Osteoblast (primary cell): ENCODE results near the gene EFCAB8. TPM values are rescaled to one million over a fixed set of nuclear protein-coding genes. Genes with fewer than 3 reads are reported as not detected.

Source experiments
- DNase-seq: peaks from one replicate; pipeline ENCODE4 v3.0.0; 2011; ENCODE audit warnings: low spot score, mixed read lengths; ENCODE audit not compliant: insufficient read length; ENCODE audit errors: missing footprints
- H2AFZ ChIP-seq: 2 replicates; pipeline ENCODE4 v1.6.0; 2011; ENCODE audit warnings: mild to moderate bottlenecking, low read length
- H3K27ac ChIP-seq: 2 replicates; pipeline ENCODE4 v1.5.1; 2011; ENCODE audit warnings: mild to moderate bottlenecking, low read depth, low read length, moderate library complexity
- H3K27me3 ChIP-seq: 2 replicates; pipeline ENCODE4 v1.6.0; 2012; ENCODE audit warnings: mild to moderate bottlenecking, control low read depth, inconsistent platforms, low read length, moderate library complexity; ENCODE audit not compliant: insufficient read depth
- H3K36me3 ChIP-seq: 2 replicates; pipeline ENCODE4 v1.5.1; 2011; ENCODE audit warnings: mild to moderate bottlenecking, low read length, control low read depth, moderate library complexity; ENCODE audit not compliant: insufficient read depth
- H3K4me1 ChIP-seq: 2 replicates; pipeline ENCODE4 v1.5.1; 2011; ENCODE audit warnings: mild to moderate bottlenecking, low read length, control low read depth, moderate library complexity; ENCODE audit not compliant: insufficient read depth
- H3K4me2 ChIP-seq: 2 replicates; pipeline ENCODE4 v1.6.0; 2011; ENCODE audit warnings: mild to moderate bottlenecking, low read length; ENCODE audit not compliant: insufficient read depth
- H3K4me3 ChIP-seq: fragments of 200-600 bp; sonication (generic); 3 replicates; pipeline ENCODE4 v1.5.1; 2012; ENCODE audit warnings: mild to moderate bottlenecking, low read length, inconsistent platforms; ENCODE audit not compliant: insufficient read depth
- H3K79me2 ChIP-seq: 2 replicates; pipeline ENCODE4 v1.6.0; 2012; ENCODE audit warnings: mild to moderate bottlenecking, low read length, control low read depth, inconsistent platforms; ENCODE audit not compliant: insufficient read depth
- H3K9me3 ChIP-seq: 2 replicates; pipeline ENCODE4 v1.5.1; 2011; ENCODE audit warnings: low read depth, low read length, control low read depth
- H4K20me1 ChIP-seq: 2 replicates; pipeline ENCODE4 v1.6.0; 2012; ENCODE audit warnings: mild to moderate bottlenecking, low read length, control low read depth; ENCODE audit not compliant: insufficient read depth
- total RNA-seq: library from RNA; depleted of rRNA; stranded (reverse); fragments of >200 nt; gene quantifications from 2 replicates; pipeline ENCODE4 v1.2.3, GENCODE V29; 2012
- TF ChIP-seq, protein P1 (sequence below): IDR thresholded peaks from 2 replicates; pipeline ENCODE4 v1.5.1; 2011; ENCODE audit warnings: mild to moderate bottlenecking, low read depth, low read length, moderate library complexity; ENCODE audit errors: extremely low read depth

Gene EFCAB8
- total RNA-seq, 1 donor: 1.4 TPM

DNA sequence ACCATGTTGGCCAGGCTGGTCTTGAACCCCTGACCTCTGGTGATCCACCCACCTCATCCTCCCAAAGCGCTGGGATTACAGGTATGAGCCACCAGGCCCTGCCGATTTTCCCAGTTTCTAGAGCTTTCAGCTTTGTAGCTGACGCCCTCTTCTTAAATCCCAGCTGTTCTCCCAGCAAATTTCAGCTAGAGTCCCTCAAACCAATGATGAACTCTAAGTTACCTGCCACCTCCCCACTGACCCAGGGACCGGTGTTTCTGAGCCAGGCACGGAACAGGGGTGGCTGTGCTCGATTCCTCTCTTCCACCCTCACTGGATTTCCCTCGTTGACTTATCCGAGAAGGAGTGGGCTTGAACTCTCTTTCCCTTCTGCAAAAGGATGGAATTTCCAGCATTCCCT, 106.4 kb downstream of the EFCAB8 start:
- Histone ChIP-seq H2AFZ (no peak overlapping the region), H3K9me3 (no peaks in the 10 kb centered on the region), H4K20me1 (no peaks in the 10 kb centered on the region), H3K79me2 (no peaks in the 10 kb centered on the region), H3K4me3 (no peak overlapping the region), H3K27me3 (no peaks in the 10 kb centered on the region), H3K4me1 (peaks cover 5% of the 10 kb centered on the region), H3K27ac (no peak overlapping the region), H3K36me3 (no peaks in the 10 kb centered on the region), H3K4me2 (no peak overlapping the region)
- no peak for DNase-seq
- TF ChIP-seq, protein P1, sequence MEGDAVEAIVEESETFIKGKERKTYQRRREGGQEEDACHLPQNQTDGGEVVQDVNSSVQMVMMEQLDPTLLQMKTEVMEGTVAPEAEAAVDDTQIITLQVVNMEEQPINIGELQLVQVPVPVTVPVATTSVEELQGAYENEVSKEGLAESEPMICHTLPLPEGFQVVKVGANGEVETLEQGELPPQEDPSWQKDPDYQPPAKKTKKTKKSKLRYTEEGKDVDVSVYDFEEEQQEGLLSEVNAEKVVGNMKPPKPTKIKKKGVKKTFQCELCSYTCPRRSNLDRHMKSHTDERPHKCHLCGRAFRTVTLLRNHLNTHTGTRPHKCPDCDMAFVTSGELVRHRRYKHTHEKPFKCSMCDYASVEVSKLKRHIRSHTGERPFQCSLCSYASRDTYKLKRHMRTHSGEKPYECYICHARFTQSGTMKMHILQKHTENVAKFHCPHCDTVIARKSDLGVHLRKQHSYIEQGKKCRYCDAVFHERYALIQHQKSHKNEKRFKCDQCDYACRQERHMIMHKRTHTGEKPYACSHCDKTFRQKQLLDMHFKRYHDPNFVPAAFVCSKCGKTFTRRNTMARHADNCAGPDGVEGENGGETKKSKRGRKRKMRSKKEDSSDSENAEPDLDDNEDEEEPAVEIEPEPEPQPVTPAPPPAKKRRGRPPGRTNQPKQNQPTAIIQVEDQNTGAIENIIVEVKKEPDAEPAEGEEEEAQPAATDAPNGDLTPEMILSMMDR: no peak

DNA sequence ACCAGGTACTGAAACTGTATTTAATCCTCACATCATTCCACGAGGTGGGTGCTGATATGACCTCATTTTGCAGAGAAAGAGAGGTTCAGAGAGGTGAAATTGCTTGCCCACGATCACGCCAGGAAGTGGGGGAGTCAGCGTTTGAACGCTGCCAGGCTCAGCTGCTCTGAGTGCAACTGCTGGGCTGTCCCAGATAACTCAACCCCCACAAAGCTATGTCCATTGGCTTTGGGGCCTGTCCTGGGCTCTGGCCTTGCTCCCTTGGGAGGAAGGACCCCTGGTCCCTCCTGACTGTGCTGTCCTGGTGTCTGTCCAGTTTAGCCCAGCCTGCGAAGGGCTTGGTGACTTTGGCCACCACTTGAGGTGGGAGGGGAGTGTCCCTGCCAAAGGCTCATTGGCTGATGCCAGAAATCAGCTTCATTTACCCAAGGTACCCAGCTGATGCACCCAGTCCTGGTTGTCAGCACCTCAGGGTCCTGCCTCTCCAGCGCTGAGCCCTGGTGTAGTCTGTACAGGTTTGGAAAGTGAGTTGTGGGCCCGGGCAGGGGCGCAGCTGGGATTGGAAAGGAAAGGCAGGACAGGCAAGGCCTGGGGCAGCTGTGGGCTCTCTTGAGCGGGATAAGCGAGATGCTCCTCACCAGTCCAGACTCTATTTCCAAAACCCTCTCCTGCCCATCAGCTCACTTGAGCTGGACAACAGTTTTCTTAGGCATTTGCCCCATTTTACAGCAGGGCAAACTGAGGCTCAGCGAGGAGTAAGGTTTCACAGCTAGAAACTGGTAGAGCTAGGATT, 107.1 kb downstream of the EFCAB8 start:
- no peaks in the 10 kb centered on the region for H3K9me3 ChIP-seq
- H4K20me1 ChIP-seq: no peaks in the 10 kb centered on the region
- TF ChIP-seq, protein P1: no peak
- no peak overlapping the region for H3K4me3 ChIP-seq
- no peaks in the 10 kb centered on the region for H3K79me2 ChIP-seq
- no peak overlapping the region for H3K27ac ChIP-seq
- no peaks in the 10 kb centered on the region for H3K27me3 ChIP-seq
- no peaks in the 10 kb centered on the region for H3K36me3 ChIP-seq
- no peak for DNase-seq
- no peak overlapping the region for H3K4me2 ChIP-seq
- H3K4me1 ChIP-seq: peaks cover 5% of the 10 kb centered on the region
- H2AFZ ChIP-seq: no peak overlapping the region

DNA sequence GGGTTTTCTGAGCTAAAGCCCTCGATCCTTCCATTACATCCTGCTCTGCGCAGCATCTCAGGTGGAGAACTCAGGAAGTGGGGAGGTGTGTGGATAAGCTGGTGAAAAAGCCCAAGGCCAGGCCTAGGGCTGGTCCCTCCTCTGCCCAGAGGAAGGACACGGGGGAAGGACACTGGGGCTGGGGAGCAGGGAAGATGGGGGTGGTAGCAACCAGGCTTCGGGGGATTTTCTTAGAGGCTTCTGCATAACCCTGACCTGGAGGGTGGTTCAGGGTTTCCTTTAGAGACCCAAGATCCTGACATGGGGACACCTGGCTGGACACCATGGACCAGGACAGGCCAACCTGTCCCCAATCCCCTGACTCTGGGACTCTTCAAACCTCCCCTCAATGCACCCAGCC, 107.7 kb downstream of the EFCAB8 start:
- TF ChIP-seq, protein P1: no peak
- Histone ChIP-seq H3K9me3 (no peaks in the 10 kb centered on the region), H3K27ac (no peak overlapping the region), H3K4me3 (no peak overlapping the region), H3K4me2 (no peak overlapping the region), H4K20me1 (no peaks in the 10 kb centered on the region), H3K4me1 (peaks cover 5% of the 10 kb centered on the region), H3K27me3 (no peaks in the 10 kb centered on the region), H3K36me3 (no peaks in the 10 kb centered on the region), H3K79me2 (no peaks in the 10 kb centered on the region), H2AFZ (no peak overlapping the region)
- no peak for DNase-seq

DNA sequence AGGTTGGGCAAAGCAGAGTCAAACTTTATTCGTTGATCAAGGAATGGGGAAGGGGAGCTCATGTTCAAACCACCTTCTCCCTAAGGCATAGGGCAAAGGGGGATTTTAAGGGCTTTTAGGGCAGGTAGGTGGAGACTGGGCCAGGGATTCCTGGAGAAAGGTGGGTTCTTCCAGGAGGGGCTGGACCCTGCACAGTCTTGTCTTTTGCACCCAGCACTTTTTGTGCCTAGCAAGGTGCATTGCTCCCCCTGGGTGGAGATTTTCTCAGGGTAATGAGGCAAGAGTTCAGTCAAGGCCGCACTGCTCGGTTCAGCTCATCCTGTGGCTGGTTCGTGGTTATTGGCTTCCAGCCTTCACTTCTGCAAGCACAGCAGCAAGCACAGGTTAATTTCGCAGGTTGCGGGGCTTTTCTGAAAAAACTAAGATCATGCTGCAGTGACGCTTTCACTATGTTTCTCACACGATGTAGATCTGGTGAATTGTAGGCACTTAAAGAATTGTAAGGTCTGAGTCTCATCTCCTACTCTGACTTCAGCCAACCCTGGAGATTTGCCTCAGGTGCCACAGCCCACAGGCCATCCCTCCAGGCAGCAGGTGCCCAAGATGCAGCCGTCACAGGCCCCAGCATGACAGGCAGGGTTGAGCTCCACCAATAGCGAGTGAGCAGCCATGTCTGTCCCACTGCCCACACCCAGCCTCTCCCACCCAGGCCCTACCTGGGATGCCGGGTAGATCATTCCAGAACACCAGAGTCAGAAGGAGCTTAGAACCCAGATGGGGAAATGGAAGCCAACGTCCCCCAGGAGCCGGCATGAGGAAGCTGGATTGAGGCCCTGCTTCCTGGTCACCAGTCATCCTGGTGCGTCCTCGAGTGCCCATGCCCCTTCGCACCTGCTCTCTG, 108.4 kb downstream of the EFCAB8 start:
- no peak overlapping the region for H3K4me2 ChIP-seq
- H3K4me3 ChIP-seq: no peak overlapping the region
- no peaks in the 10 kb centered on the region for H3K36me3 ChIP-seq
- no peak for DNase-seq
- H4K20me1 ChIP-seq: no peaks in the 10 kb centered on the region
- no peaks in the 10 kb centered on the region for H3K79me2 ChIP-seq
- H3K27ac ChIP-seq: no peak overlapping the region
- H3K9me3 ChIP-seq: no peaks in the 10 kb centered on the region
- TF ChIP-seq, protein P1: no peak
- H3K4me1 ChIP-seq: peaks cover 5% of the 10 kb centered on the region
- H3K27me3 ChIP-seq: no peaks in the 10 kb centered on the region
- H2AFZ ChIP-seq: no peak overlapping the region
